Thoracic aorta (tissue), 2 donors: Measurements from ENCODE around the gene ZDHHC14. TPM values are rescaled to one million over a fixed set of nuclear protein-coding genes. Genes with fewer than 3 reads are reported as not detected.
"Not testable (repeated sequence)": the region's sequence is repeated elsewhere in the genome, so short reads cannot be mapped to it uniquely, and the experiment has no call there.

Source experiments
- ATAC-seq: fragments of 150-250 bp; one replicate; pipeline ENCODE4 v1.8.0; 2017; ENCODE audit warnings: low read depth; ENCODE audit not compliant: insufficient number of reproducible peaks, low FRiP score
- DNase-seq: peaks from one replicate; pipeline ENCODE4 v3.0.0-alpha.2; 2020; ENCODE audit warnings: low spot score
- H3K27ac ChIP-seq, 2 donors: fragments of 200-600 bp; sonication (generic); 1 replicate in 1 of 2; 2 replicates in 1 of 2; pipeline ENCODE4 v1.5.1; 2016; ENCODE audit warnings: mild to moderate bottlenecking in 2 of 2, moderate library complexity in 2 of 2
- H3K27me3 ChIP-seq: fragments of 200-600 bp; sonication (generic); replicated peaks from 2 replicates; pipeline ENCODE4 v1.6.0; 2016; ENCODE audit warnings: mild to moderate bottlenecking; ENCODE audit not compliant: insufficient read depth
- H3K36me3 ChIP-seq: fragments of 200-600 bp; sonication (generic); one replicate; pipeline ENCODE4 v1.5.1; 2016
- H3K4me1 ChIP-seq, 2 donors: fragments of 200-600 bp; sonication (generic); 1 replicate in 1 of 2; 2 replicates in 1 of 2; pipeline versions ENCODE4 v1.5.1 to v1.6.0; 2016; ENCODE audit warnings: low read depth in 2 of 2, mild to moderate bottlenecking in 1 of 2; ENCODE audit not compliant: control insufficient read depth in 1 of 2
- H3K4me3 ChIP-seq: fragments of 200-600 bp; sonication (generic); 2 replicates; pipeline ENCODE4 v1.5.1; 2016; ENCODE audit warnings: mild to moderate bottlenecking
- H3K9me3 ChIP-seq: fragments of 200-600 bp; sonication (generic); 2 replicates; pipeline ENCODE4 v1.5.1; 2016
- total RNA-seq, 2 donors: library from RNA; depleted of rRNA; stranded (reverse); fragments of >200 nt; gene quantifications; one replicate each; pipeline versions ENCODE4 v1.1.0 to v1.2.3, GENCODE V29; 2016
- TF ChIP-seq, protein P1 (sequence below): fragments of 200-600 bp; sonication (generic); IDR thresholded peaks from one replicate; pipeline ENCODE4 v1.5.1; 2019; ENCODE audit warnings: antibody characterized with exemption

Gene ZDHHC14
- total RNA-seq, 2 donors from 2014 or later, result 20.0 to 31.1 TPM

DNA sequence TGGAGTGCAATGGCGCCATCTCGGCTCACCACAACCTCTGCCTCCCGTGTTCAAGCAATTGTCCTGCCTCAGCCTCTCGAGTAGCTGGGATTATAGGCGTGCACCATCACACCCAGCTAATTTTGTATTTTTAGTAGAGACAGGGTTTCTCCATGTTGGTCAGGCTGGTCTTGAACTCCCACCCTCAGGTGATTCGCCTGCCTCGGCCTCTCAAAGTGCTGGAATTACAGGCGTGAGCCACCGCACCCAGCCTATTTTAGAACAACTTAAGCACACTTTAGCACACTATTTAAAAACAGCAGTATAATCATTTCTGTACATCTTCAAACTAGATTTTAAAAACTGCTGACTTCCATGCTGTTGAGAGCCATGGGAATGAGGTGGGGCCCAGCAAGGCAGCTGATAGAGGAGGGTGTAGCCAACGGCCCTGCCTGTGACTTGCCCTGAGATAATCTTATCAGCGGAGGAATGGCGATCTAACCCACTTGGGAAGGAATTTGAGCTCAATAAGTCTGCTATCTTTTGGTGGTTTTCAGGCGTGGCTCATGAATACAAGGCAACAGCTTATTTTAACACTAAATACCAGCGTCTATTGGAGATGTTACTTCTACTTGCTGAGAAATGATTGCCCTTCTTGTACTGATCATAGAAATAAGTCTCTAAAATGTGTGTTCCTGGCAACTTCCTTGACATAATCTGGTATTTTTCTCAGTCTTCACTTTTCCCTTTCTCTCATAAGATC, 12.1 kb downstream of the ZDHHC14 start:
- Histone ChIP-seq H3K36me3 (no peaks in the 10 kb centered on the region), H3K4me3 (no peak overlapping the region), H3K27ac (no peak overlapping the region), H3K4me1 (no peaks in the 10 kb centered on the region), H3K27me3 (no peaks in the 10 kb centered on the region), H3K9me3 (peaks cover 13% of the 10 kb centered on the region)
- no peak for ATAC-seq
- no peak for DNase-seq
- TF ChIP-seq, protein P1, sequence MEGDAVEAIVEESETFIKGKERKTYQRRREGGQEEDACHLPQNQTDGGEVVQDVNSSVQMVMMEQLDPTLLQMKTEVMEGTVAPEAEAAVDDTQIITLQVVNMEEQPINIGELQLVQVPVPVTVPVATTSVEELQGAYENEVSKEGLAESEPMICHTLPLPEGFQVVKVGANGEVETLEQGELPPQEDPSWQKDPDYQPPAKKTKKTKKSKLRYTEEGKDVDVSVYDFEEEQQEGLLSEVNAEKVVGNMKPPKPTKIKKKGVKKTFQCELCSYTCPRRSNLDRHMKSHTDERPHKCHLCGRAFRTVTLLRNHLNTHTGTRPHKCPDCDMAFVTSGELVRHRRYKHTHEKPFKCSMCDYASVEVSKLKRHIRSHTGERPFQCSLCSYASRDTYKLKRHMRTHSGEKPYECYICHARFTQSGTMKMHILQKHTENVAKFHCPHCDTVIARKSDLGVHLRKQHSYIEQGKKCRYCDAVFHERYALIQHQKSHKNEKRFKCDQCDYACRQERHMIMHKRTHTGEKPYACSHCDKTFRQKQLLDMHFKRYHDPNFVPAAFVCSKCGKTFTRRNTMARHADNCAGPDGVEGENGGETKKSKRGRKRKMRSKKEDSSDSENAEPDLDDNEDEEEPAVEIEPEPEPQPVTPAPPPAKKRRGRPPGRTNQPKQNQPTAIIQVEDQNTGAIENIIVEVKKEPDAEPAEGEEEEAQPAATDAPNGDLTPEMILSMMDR, result no peak

DNA sequence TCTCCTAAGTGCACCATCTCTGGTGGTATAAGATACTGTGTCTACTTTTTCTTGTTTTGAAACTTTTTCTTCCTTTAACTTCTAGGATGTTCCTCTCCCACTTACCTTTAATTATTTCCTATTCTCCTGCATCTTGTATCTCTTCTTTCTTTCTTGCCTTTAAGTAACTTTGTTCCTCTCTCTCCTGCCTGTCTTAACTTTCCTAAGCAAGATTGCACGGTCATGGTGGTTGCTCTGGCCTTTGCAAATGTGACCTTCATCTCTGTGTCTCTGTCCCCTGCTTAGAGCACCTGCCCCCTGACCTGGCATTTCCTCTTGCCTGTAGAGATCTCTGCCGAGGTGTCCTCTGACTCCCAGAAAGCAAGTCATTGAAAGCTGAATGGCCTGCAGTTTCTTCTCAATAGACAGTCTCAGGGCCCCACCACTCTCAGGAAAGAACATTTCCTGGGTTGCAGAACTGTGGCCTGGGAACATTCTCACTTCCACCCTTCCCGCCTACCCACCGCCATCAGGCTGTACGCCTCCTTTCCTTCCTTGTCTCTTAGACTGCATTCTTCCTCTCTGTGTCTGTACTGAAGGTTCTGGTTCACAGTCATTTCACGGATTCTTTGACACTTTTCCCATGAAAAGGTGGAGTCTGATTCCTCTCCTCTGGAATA, 12.8 kb downstream of the ZDHHC14 start:
- DNase-seq (no peak), ATAC-seq (no peak)
- Histone ChIP-seq H3K4me3 (no peak overlapping the region), H3K27me3 (no peaks in the 10 kb centered on the region), H3K9me3 (peaks cover 13% of the 10 kb centered on the region), H3K27ac (no peak overlapping the region), H3K4me1 (no peaks in the 10 kb centered on the region), H3K36me3 (no peaks in the 10 kb centered on the region)
- TF ChIP-seq, protein P1, result no peak

DNA sequence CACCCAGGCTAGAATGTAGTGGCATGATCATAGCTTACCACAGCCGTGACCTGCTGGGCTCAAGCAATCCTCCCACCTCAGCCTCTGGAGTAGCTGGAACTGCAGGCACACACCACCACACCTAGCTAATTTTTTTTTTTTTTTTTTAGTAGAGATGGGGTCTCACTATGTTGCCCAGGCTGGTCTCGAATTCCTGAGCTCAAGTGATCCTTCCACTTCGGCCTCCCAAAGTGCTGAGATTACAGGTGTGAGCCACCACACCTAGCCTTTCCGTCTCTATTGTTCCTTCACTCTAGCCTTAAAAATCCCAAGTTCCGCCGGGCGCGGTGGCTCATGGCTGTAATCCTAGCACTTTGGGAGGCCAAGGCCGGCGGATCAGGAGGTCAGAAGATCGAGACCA, 14.2 kb downstream of the ZDHHC14 start:
- not testable (repeated sequence) for H3K36me3 ChIP-seq, H3K27ac ChIP-seq, H3K9me3 ChIP-seq, DNase-seq, H3K4me1 ChIP-seq, H3K4me3 ChIP-seq, ATAC-seq, H3K27me3 ChIP-seq

DNA sequence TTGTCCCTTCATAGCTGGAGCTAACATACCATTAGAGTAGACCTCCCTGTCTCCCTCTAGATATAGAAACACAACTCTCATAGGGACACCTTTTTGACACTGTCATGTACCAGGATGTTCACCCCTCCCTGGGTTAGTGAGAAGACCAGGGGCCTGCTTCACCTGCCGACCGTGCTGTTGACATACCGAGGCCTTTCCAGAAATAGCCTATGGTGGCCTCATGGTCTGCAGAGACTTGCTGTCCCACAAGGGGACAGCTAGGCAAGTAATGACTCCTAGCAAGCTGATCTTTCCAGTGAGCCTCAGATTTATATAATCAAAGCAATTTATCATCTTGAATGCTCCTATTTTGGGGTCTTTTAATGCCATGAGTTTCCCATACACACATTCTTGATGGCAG, 15.0 kb downstream of the ZDHHC14 start:
- Histone ChIP-seq H3K36me3 (no peaks in the 10 kb centered on the region), H3K27ac (no peak overlapping the region), H3K4me1 (no peaks in the 10 kb centered on the region), H3K4me3 (no peak overlapping the region), H3K27me3 (no peaks in the 10 kb centered on the region), H3K9me3 (peaks cover 2% of the 10 kb centered on the region)
- TF ChIP-seq, protein P1, result no peak
- ATAC-seq (no peak), DNase-seq (no peak)

DNA sequence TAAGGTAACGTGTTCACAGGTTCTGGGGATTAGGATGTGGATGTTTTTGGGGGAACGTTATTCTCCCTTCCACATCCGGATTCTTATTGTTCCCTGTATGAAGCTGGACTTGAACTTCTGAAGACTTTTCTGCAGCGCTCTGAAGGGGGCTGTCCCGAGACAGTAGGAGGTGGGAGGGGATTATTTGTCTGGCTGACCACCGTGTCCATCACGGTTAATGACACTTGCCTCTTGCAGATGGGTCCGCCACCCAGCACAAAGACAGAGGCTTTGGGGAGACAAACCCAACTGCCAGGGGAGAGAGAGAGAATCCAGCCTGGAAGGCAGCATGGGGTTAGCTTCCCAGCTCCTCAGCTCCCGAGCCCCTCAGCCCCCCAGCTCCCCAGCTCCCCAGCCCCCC, 16.7 kb downstream of the ZDHHC14 start:
- no peak overlapping the region for H3K4me3 ChIP-seq
- no peaks in the 10 kb centered on the region for H3K36me3 ChIP-seq
- no peaks in the 10 kb centered on the region for H3K9me3 ChIP-seq
- DNase-seq, result no peak
- no peak for ATAC-seq
- H3K4me1 ChIP-seq, result no peaks in the 10 kb centered on the region
- TF ChIP-seq, protein P1, result no peak
- no peak overlapping the region for H3K27ac ChIP-seq
- H3K27me3 ChIP-seq, result no peaks in the 10 kb centered on the region
